ENCODE measurements around the gene FMNL1.

Gene FMNL1

GRCh38 chr17:45228763-45229539, 7.3 kb downstream of the FMNL1 start:
- Histone ChIP-seq H3K4me1 (ENCODE audit: control insufficient read depth, insufficient read depth, low read length) (peaks cover 14% of the 10 kb centered on the region), H3K27me3 (ENCODE audit: control insufficient read depth, insufficient read depth, low read length, poor library complexity, severe bottlenecking) (peaks cover 4% of the 10 kb centered on the region), H3K36me3 (ENCODE audit: control insufficient read depth, insufficient read depth, low read length) (no peaks in the 10 kb centered on the region), H3K4me3 (ENCODE audit: insufficient read depth, low read depth, low read length) (no peak overlapping the region), H3K27ac (ENCODE audit: insufficient read depth, low read depth, low read length, poor library complexity, severe bottlenecking) (no peak overlapping the region), H3K9me3 (ENCODE audit: control insufficient read depth, low read length) (no peaks in the 10 kb centered on the region)
- 36 to 42% methylated on average over 19 of the region's 19 CpGs for WGBS, 2 experiments

- Histone ChIP-seq H3K4me1 (ENCODE audit: control insufficient read depth, insufficient read depth, low read length) (peaks cover 14% of the 10 kb centered on the region), H3K4me3 (ENCODE audit: insufficient read depth, low read depth, low read length) (no peak overlapping the region), H3K27ac (ENCODE audit: insufficient read depth, low read depth, low read length, poor library complexity, severe bottlenecking) (no peak overlapping the region), H3K9me3 (ENCODE audit: control insufficient read depth, low read length) (no peaks in the 10 kb centered on the region), H3K36me3 (ENCODE audit: control insufficient read depth, insufficient read depth, low read length) (no peaks in the 10 kb centered on the region), H3K27me3 (ENCODE audit: control insufficient read depth, insufficient read depth, low read length, poor library complexity, severe bottlenecking) (no peaks in the 10 kb centered on the region)
- 89 to 90% methylated on average over 16 of the region's 16 CpGs for WGBS, 2 experiments
These were observed 8.2 kb downstream of the FMNL1 start for GRCh38 chr17:45229681-45230409.

- no peaks in the 10 kb centered on the region for H3K9me3 ChIP-seq (ENCODE audit: control insufficient read depth, low read length)
- no peaks in the 10 kb centered on the region for H3K36me3 ChIP-seq (ENCODE audit: control insufficient read depth, insufficient read depth, low read length)
- H3K27ac ChIP-seq (ENCODE audit: insufficient read depth, low read depth, low read length, poor library complexity, severe bottlenecking) = no peak overlapping the region
- 92 to 93% methylated on average over 4 of the region's 4 CpGs for WGBS, 2 experiments
- peaks cover 4% of the 10 kb centered on the region for H3K27me3 ChIP-seq (ENCODE audit: control insufficient read depth, insufficient read depth, low read length, poor library complexity, severe bottlenecking)
- H3K4me3 ChIP-seq (ENCODE audit: insufficient read depth, low read depth, low read length) = no peak overlapping the region
- H3K4me1 ChIP-seq (ENCODE audit: control insufficient read depth, insufficient read depth, low read length) = peaks cover 14% of the 10 kb centered on the region
These were observed 8.7 kb downstream of the FMNL1 start for GRCh38 chr17:45230410-45230786.

- H3K9me3 ChIP-seq (ENCODE audit: control insufficient read depth, low read length) = no peaks in the 10 kb centered on the region
- H3K36me3 ChIP-seq (ENCODE audit: control insufficient read depth, insufficient read depth, low read length) = no peaks in the 10 kb centered on the region
- H3K27me3 ChIP-seq (ENCODE audit: control insufficient read depth, insufficient read depth, low read length, poor library complexity, severe bottlenecking) = peaks cover 6% of the 10 kb centered on the region
- no peak overlapping the region for H3K27ac ChIP-seq (ENCODE audit: insufficient read depth, low read depth, low read length, poor library complexity, severe bottlenecking)
- 60 to 63% methylated on average over 12 of the region's 12 CpGs for WGBS, 2 experiments
- peaks cover 14% of the 10 kb centered on the region for H3K4me1 ChIP-seq (ENCODE audit: control insufficient read depth, insufficient read depth, low read length)
- no peak overlapping the region for H3K4me3 ChIP-seq (ENCODE audit: insufficient read depth, low read depth, low read length)
These were observed 9.2 kb downstream of the FMNL1 start for GRCh38 chr17:45230787-45231480.

GRCh38 chr17:45231481-45232116, 9.9 kb downstream of the FMNL1 start:
- Histone ChIP-seq H3K27me3 (ENCODE audit: control insufficient read depth, insufficient read depth, low read length, poor library complexity, severe bottlenecking) (peaks cover 6% of the 10 kb centered on the region), H3K36me3 (ENCODE audit: control insufficient read depth, insufficient read depth, low read length) (no peaks in the 10 kb centered on the region), H3K4me3 (ENCODE audit: insufficient read depth, low read depth, low read length) (no peak overlapping the region), H3K9me3 (ENCODE audit: control insufficient read depth, low read length) (no peaks in the 10 kb centered on the region), H3K27ac (ENCODE audit: insufficient read depth, low read depth, low read length, poor library complexity, severe bottlenecking) (no peak overlapping the region), H3K4me1 (ENCODE audit: control insufficient read depth, insufficient read depth, low read length) (peaks cover 14% of the 10 kb centered on the region)
- 76 to 77% methylated on average over 19 of the region's 19 CpGs for WGBS, 2 experiments

GRCh38 chr17:45232514-45233422, 11.1 kb downstream of the FMNL1 start:
- no peak overlapping the region for H3K27ac ChIP-seq (ENCODE audit: insufficient read depth, low read depth, low read length, poor library complexity, severe bottlenecking)
- peaks cover 14% of the 10 kb centered on the region for H3K4me1 ChIP-seq (ENCODE audit: control insufficient read depth, insufficient read depth, low read length)
- H3K27me3 ChIP-seq (ENCODE audit: control insufficient read depth, insufficient read depth, low read length, poor library complexity, severe bottlenecking) = peaks cover 6% of the 10 kb centered on the region
- no peaks in the 10 kb centered on the region for H3K9me3 ChIP-seq (ENCODE audit: control insufficient read depth, low read length)
- 88 to 90% methylated on average over 9 of the region's 9 CpGs for WGBS, 2 experiments
- H3K4me3 ChIP-seq (ENCODE audit: insufficient read depth, low read depth, low read length) = no peak overlapping the region
- no peaks in the 10 kb centered on the region for H3K36me3 ChIP-seq (ENCODE audit: control insufficient read depth, insufficient read depth, low read length)

GRCh38 chr17:45233423-45233924, 11.8 kb downstream of the FMNL1 start:
- Histone ChIP-seq H3K9me3 (ENCODE audit: control insufficient read depth, low read length) (no peaks in the 10 kb centered on the region), H3K4me1 (ENCODE audit: control insufficient read depth, insufficient read depth, low read length) (peaks cover 14% of the 10 kb centered on the region), H3K4me3 (ENCODE audit: insufficient read depth, low read depth, low read length) (no peak overlapping the region), H3K36me3 (ENCODE audit: control insufficient read depth, insufficient read depth, low read length) (no peaks in the 10 kb centered on the region), H3K27me3 (ENCODE audit: control insufficient read depth, insufficient read depth, low read length, poor library complexity, severe bottlenecking) (peaks cover 6% of the 10 kb centered on the region), H3K27ac (ENCODE audit: insufficient read depth, low read depth, low read length, poor library complexity, severe bottlenecking) (no peak overlapping the region)
- 87% methylated on average over 8 of the region's 8 CpGs for WGBS, 2 experiments

- Histone ChIP-seq H3K36me3 (ENCODE audit: control insufficient read depth, insufficient read depth, low read length) (no peaks in the 10 kb centered on the region), H3K4me1 (ENCODE audit: control insufficient read depth, insufficient read depth, low read length) (peaks cover under 1% of the 10 kb centered on the region), H3K9me3 (ENCODE audit: control insufficient read depth, low read length) (no peaks in the 10 kb centered on the region), H3K27ac (ENCODE audit: insufficient read depth, low read depth, low read length, poor library complexity, severe bottlenecking) (no peak overlapping the region), H3K27me3 (ENCODE audit: control insufficient read depth, insufficient read depth, low read length, poor library complexity, severe bottlenecking) (peaks cover 13% of the 10 kb centered on the region), H3K4me3 (ENCODE audit: insufficient read depth, low read depth, low read length) (no peak overlapping the region)
- WGBS, 2 experiments = 15 to 25% methylated on average over 5 to 6 of the region's 6 CpGs
These were observed 13.1 kb downstream of the FMNL1 start for GRCh38 chr17:45234641-45235415.

Data from ectodermal cell (in vitro differentiated cells).